Astrocyte (in vitro differentiated cells and primary cell): Measurements from ENCODE around the gene CDH18. TPM values are rescaled to one million over a fixed set of nuclear protein-coding genes. Genes with fewer than 3 reads are reported as not detected.

Source experiments
- DNase-seq: peaks from one replicate; pipeline ENCODE4 v3.0.0-alpha.2; 2010; ENCODE audit warnings: low read depth
- FAIRE-seq: peaks from 2 replicates; lab custom pipeline; 2011; peaks lifted over from hg19 to GRCh38; lab: Jason Lieb, UNC
- H2AFZ ChIP-seq: 2 replicates; pipeline ENCODE4 v1.6.0; 2012; ENCODE audit warnings: low read depth, low read length, inconsistent platforms
- H3K27ac ChIP-seq: 2 replicates; pipeline ENCODE4 v1.5.1; 2011; ENCODE audit warnings: low read depth, low read length, inconsistent platforms
- H3K27me3 ChIP-seq: 2 replicates; pipeline ENCODE4 v1.6.0; 2011; ENCODE audit warnings: low read length, inconsistent platforms; ENCODE audit not compliant: insufficient read depth
- H3K36me3 ChIP-seq: 2 replicates; pipeline ENCODE4 v1.5.1; 2011; ENCODE audit warnings: low read length, inconsistent platforms; ENCODE audit not compliant: insufficient read depth
- H3K4me1 ChIP-seq: 2 replicates; pipeline ENCODE4 v1.5.1; 2011; ENCODE audit warnings: low read length, inconsistent platforms; ENCODE audit not compliant: insufficient read depth
- H3K4me2 ChIP-seq: 2 replicates; pipeline ENCODE4 v1.6.0; 2012; ENCODE audit warnings: low read length, inconsistent platforms
- H3K4me3 ChIP-seq: 2 replicates; pipeline ENCODE4 v1.5.1; 2011; ENCODE audit warnings: low read depth, mild to moderate bottlenecking, low read length, inconsistent platforms; ENCODE audit not compliant: insufficient read depth
- H3K79me2 ChIP-seq: 2 replicates; pipeline ENCODE4 v1.6.0; 2012; ENCODE audit warnings: mild to moderate bottlenecking, low read length, inconsistent platforms; ENCODE audit not compliant: insufficient read depth
- H3K9ac ChIP-seq: 2 replicates; pipeline ENCODE4 v1.6.0; 2012; ENCODE audit warnings: mild to moderate bottlenecking, low read length, inconsistent platforms
- H3K9me3 ChIP-seq: 2 replicates; pipeline ENCODE4 v1.5.1; 2012; ENCODE audit warnings: low read depth, mild to moderate bottlenecking, low read length, inconsistent platforms; ENCODE audit not compliant: insufficient read depth
- H4K20me1 ChIP-seq: 2 replicates; pipeline ENCODE4 v1.6.0; 2012; ENCODE audit warnings: low read length, inconsistent platforms; ENCODE audit not compliant: insufficient read depth
- H3K27ac Mint-ChIP-seq: one replicate; pipeline ENCODE4 v1.8.0; 2021; ENCODE audit warnings: mild to moderate bottlenecking, mixed read lengths; ENCODE audit not compliant: unreplicated experiment
- H3K27me3 Mint-ChIP-seq: one replicate; pipeline ENCODE4 v1.8.0; 2021; ENCODE audit warnings: low read depth, mixed read lengths; ENCODE audit not compliant: unreplicated experiment
- H3K36me3 Mint-ChIP-seq: one replicate; pipeline ENCODE4 v1.8.0; 2021; ENCODE audit warnings: low read depth, mixed read lengths; ENCODE audit not compliant: unreplicated experiment
- H3K4me1 Mint-ChIP-seq: one replicate; pipeline ENCODE4 v1.8.0; 2021; ENCODE audit warnings: low read depth, mixed read lengths; ENCODE audit not compliant: unreplicated experiment
- H3K4me3 Mint-ChIP-seq: one replicate; pipeline ENCODE4 v1.8.0; 2021; ENCODE audit warnings: mild to moderate bottlenecking, moderate library complexity, mixed read lengths; ENCODE audit not compliant: unreplicated experiment
- H3K9me3 Mint-ChIP-seq: one replicate; pipeline ENCODE4 v1.8.0; 2021; ENCODE audit warnings: mild to moderate bottlenecking, mixed read lengths; ENCODE audit not compliant: unreplicated experiment
- CTCF ChIP-seq: IDR thresholded peaks from 2 replicates; pipeline ENCODE4 v1.5.1; 2011; ENCODE audit warnings: low read depth, mild to moderate bottlenecking, inconsistent platforms, low read length, moderate library complexity; ENCODE audit not compliant: insufficient read depth
- EZH2 ChIP-seq: IDR thresholded peaks from 2 replicates; pipeline ENCODE4 v1.6.1; 2012; ENCODE audit warnings: mild to moderate bottlenecking, low read length, inconsistent platforms; ENCODE audit not compliant: insufficient read depth
- total RNA-seq: library from RNA; stranded (reverse); gene quantifications from 2 replicates; pipeline ENCODE4 v1.2.1, GENCODE V29; 2021

Gene CDH18
- total RNA-seq, 1 donor from 2014 or later, result not detected

DNA sequence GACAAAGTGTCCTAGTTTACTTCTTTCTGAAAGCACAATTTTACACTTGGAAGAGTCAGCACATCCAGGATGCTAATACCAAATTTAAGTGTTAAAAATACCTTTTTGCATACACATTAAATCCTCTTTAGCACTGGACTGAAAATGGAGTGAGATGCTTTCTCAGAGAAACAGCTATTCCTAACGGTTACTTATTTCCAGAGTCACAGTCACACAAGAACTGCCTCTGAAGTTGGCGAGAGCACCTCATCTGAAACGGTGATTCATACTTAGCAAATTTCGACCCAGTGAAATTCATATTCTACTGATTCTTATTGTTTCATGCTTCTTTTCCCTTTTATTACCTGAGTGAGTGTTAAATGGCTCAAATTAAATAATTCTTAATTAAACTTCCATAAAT lies 12.2 kb downstream of the CDH18 start:
- H3K27me3 ChIP-seq, result no peaks in the 10 kb centered on the region
- DNase-seq (no peak), FAIRE-seq (no peak)
- H3K36me3 ChIP-seq, result no peaks in the 10 kb centered on the region
- TF ChIP-seq CTCF (no peak), EZH2 (no peak)
- H3K4me3 ChIP-seq, result no peak overlapping the region
- Mint-ChIP-seq H3K9me3 (no peaks in the 10 kb centered on the region), H3K4me3 (no peak overlapping the region), H3K36me3 (no peaks in the 10 kb centered on the region), H3K4me1 (no peaks in the 10 kb centered on the region), H3K27me3 (no peaks in the 10 kb centered on the region), H3K27ac (no peak overlapping the region)
- no peak overlapping the region for H3K9ac ChIP-seq
- no peaks in the 10 kb centered on the region for H3K79me2 ChIP-seq
- H3K4me2 ChIP-seq, result no peak overlapping the region
- H3K27ac ChIP-seq, result no peak overlapping the region
- no peaks in the 10 kb centered on the region for H4K20me1 ChIP-seq
- H3K9me3 ChIP-seq, result no peaks in the 10 kb centered on the region
- no peak overlapping the region for H2AFZ ChIP-seq
- no peaks in the 10 kb centered on the region for H3K4me1 ChIP-seq

DNA sequence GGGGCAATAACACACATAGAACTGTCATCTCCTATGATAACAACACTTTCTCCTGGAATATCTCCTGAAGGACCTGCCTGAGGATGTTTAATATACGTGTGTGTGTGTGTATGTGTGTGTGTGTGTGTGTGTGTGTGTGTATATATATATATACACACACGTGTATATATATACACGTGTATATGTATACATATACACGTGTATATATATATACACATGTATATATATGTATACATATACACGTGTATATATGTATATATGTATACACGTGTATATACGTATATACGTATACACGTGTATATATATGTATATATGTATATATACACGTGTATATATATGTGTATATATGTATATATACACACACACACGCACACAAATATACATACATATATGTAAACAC lies 27.5 kb downstream of the CDH18 start:
- no peaks in the 10 kb centered on the region for H4K20me1 ChIP-seq
- H3K9ac ChIP-seq, result no peak overlapping the region
- no peak overlapping the region for H3K27ac ChIP-seq
- FAIRE-seq (no peak), DNase-seq (no peak)
- H3K27me3 ChIP-seq, result no peaks in the 10 kb centered on the region
- no peaks in the 10 kb centered on the region for H3K27me3 Mint-ChIP-seq
- no peaks in the 10 kb centered on the region for H3K9me3 ChIP-seq
- H2AFZ ChIP-seq, result no peak overlapping the region
- no peaks in the 10 kb centered on the region for H3K4me1 ChIP-seq
- no peak overlapping the region for H3K4me3 ChIP-seq
- H3K4me1 Mint-ChIP-seq, result no peaks in the 10 kb centered on the region
- no peak for TF ChIP-seq CTCF
- no peak for TF ChIP-seq EZH2
- no peaks in the 10 kb centered on the region for H3K36me3 Mint-ChIP-seq
- H3K36me3 ChIP-seq, result no peaks in the 10 kb centered on the region
- no peak overlapping the region for H3K4me2 ChIP-seq
- no peak overlapping the region for H3K4me3 Mint-ChIP-seq
- H3K27ac Mint-ChIP-seq, result no peak overlapping the region
- no peaks in the 10 kb centered on the region for H3K9me3 Mint-ChIP-seq
- no peaks in the 10 kb centered on the region for H3K79me2 ChIP-seq

DNA sequence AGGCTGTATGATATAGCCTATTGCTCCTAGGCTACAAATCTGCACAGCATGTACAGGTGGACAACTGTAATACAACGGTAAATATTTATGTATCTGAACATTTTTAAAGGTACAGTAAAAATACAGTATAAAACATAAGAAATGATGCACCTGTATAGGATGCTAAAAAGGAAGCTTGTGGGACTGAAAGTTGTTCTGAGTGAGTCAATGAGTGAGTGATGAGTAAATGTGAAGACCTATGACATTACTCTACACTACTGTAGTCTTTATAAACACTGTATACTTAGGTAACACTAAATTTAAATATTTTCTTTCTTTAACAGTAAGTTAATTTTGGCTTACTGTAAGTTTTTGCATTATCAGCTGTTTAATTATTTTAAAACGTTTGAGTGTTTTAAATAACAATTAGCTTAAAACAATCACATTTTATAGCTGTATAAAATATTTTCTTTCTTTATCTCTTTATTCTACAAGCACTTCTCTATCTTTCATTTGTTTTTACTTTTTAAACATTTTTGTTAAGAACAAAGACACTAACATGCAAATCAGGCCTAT lies 28.1 kb downstream of the CDH18 start:
- no peaks in the 10 kb centered on the region for H3K36me3 Mint-ChIP-seq

More for the DNA sequence above, 28.1 kb downstream of the CDH18 start:
- H3K36me3 ChIP-seq, result no peaks in the 10 kb centered on the region
- Mint-ChIP-seq H3K4me3 (no peak overlapping the region), H3K27me3 (no peaks in the 10 kb centered on the region), H3K9me3 (no peaks in the 10 kb centered on the region), H3K27ac (no peak overlapping the region), H3K4me1 (no peaks in the 10 kb centered on the region)
- H3K79me2 ChIP-seq, result no peaks in the 10 kb centered on the region
- H3K9me3 ChIP-seq, result no peaks in the 10 kb centered on the region
- TF ChIP-seq CTCF (no peak), EZH2 (no peak)
- no peak for DNase-seq
- no peak for FAIRE-seq
- H3K27ac ChIP-seq, result no peak overlapping the region
- H3K4me3 ChIP-seq, result no peak overlapping the region
- H3K4me1 ChIP-seq, result no peaks in the 10 kb centered on the region
- H3K27me3 ChIP-seq, result no peaks in the 10 kb centered on the region
- H4K20me1 ChIP-seq, result no peaks in the 10 kb centered on the region
- H2AFZ ChIP-seq, result no peak overlapping the region
- no peak overlapping the region for H3K4me2 ChIP-seq
- no peak overlapping the region for H3K9ac ChIP-seq
